ENCODE measurements around the gene RAP1GAP2.

DNA sequence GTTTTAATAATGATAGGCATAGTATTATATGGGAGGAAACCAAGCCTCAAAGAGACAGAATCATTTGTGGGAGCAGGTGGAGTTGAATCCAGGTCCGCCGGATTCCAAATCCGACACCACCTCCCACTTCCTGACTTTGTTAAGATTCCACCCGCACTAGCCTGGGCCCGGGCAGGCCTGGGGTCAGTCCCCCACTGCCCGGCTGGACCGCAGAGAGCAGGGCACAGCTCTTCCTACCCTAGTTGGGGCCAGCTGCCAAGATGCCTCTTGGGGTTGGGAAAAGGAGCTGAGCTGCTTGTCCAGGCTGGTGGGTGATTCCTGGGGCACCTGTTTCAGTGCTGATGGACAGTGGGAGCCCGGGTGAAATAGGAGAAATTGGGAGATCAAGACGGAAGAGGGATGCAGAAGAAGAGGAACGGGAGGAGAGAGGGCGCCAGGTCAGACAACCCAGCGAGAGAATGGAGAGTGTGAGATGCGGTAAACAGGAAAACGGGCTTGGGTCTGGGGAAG is 213.2 kb downstream of the RAP1GAP2 start:
- TF ChIP-seq, protein P1, sequence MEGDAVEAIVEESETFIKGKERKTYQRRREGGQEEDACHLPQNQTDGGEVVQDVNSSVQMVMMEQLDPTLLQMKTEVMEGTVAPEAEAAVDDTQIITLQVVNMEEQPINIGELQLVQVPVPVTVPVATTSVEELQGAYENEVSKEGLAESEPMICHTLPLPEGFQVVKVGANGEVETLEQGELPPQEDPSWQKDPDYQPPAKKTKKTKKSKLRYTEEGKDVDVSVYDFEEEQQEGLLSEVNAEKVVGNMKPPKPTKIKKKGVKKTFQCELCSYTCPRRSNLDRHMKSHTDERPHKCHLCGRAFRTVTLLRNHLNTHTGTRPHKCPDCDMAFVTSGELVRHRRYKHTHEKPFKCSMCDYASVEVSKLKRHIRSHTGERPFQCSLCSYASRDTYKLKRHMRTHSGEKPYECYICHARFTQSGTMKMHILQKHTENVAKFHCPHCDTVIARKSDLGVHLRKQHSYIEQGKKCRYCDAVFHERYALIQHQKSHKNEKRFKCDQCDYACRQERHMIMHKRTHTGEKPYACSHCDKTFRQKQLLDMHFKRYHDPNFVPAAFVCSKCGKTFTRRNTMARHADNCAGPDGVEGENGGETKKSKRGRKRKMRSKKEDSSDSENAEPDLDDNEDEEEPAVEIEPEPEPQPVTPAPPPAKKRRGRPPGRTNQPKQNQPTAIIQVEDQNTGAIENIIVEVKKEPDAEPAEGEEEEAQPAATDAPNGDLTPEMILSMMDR (IDR thresholded peaks at IDR 0.05): no peak
- TF ChIP-seq POLR2A (IDR thresholded peaks at IDR 0.05): no peak

Data from uterus (tissue), 2 donors.